Fibroblast of lung (primary cell): Measurements from ENCODE around the gene STAT3. TPM values are rescaled to one million over a fixed set of nuclear protein-coding genes. Genes with fewer than 3 reads are reported as not detected.

Source experiments
- DNase-seq, 2 donors: peaks; one replicate each; pipeline versions ENCODE4 v3.0.0 to v3.0.0-alpha.2; 2010; ENCODE audit warnings: low read depth in 2 of 2
- H2AFZ ChIP-seq: 2 replicates; pipeline ENCODE4 v1.5.1; 2012; ENCODE audit warnings: low read length, control low read depth, inconsistent platforms
- H3K27ac ChIP-seq: 2 replicates; pipeline ENCODE4 v1.5.1; 2011; ENCODE audit warnings: low read length, control low read depth; ENCODE audit not compliant: insufficient read depth
- H3K27me3 ChIP-seq: 2 replicates; pipeline ENCODE4 v1.5.1; 2011; ENCODE audit warnings: mild to moderate bottlenecking, low read length; ENCODE audit not compliant: control insufficient read depth, insufficient read depth
- H3K36me3 ChIP-seq: 2 replicates; pipeline ENCODE4 v1.5.1; 2011; ENCODE audit warnings: low read length; ENCODE audit not compliant: control insufficient read depth, insufficient read depth
- H3K4me1 ChIP-seq: 2 replicates; pipeline ENCODE4 v1.5.1; 2011; ENCODE audit warnings: low read length; ENCODE audit not compliant: control insufficient read depth, insufficient read depth; ENCODE audit errors: extremely low read depth
- H3K4me2 ChIP-seq: 2 replicates; pipeline ENCODE4 v1.5.1; 2011; ENCODE audit warnings: low read length, control low read depth; ENCODE audit not compliant: insufficient read depth; ENCODE audit errors: extremely low read depth
- H3K4me3 ChIP-seq, 4 experiments: fragments of 200-600 bp in 1 of 4; sonication (generic) in 1 of 4; replicated peaks in 1 of 4; 2 replicates each; pipeline ENCODE4 v1.5.1; 2011 to 2016; ENCODE audit warnings: low read length in 4 of 4, low read depth in 3 of 4, mild to moderate bottlenecking in 3 of 4, control low read depth in 2 of 4, inconsistent platforms in 1 of 4, mixed read lengths in 1 of 4; ENCODE audit not compliant: insufficient read depth in 1 of 4; ENCODE audit errors: control extremely low read depth in 1 of 4
- H3K79me2 ChIP-seq: 2 replicates; pipeline ENCODE4 v1.5.1; 2012; ENCODE audit warnings: mild to moderate bottlenecking, low read length, inconsistent platforms; ENCODE audit not compliant: control insufficient read depth, insufficient read depth
- H3K9ac ChIP-seq: 2 replicates; pipeline ENCODE4 v1.5.1; 2011; ENCODE audit warnings: mild to moderate bottlenecking, low read length, control low read depth; ENCODE audit not compliant: insufficient read depth
- H3K9me3 ChIP-seq: 2 replicates; pipeline ENCODE4 v1.5.1; 2012; ENCODE audit warnings: low read depth, low read length; ENCODE audit not compliant: control insufficient read depth, insufficient read depth
- H4K20me1 ChIP-seq: 2 replicates; pipeline ENCODE4 v1.5.1; 2011; ENCODE audit warnings: low read length; ENCODE audit not compliant: control insufficient read depth, insufficient read depth; ENCODE audit errors: extremely low read depth
- CTCF ChIP-seq, 2 donors: IDR thresholded peaks in 1 of 2; conservative IDR thresholded peaks in 1 of 2; 1 replicate in 1 of 2; 2 replicates in 1 of 2; pipeline ENCODE4 v1.5.1; 2011 to 2012; ENCODE audit warnings: low read length in 2 of 2, control low read depth in 1 of 2, inconsistent platforms in 1 of 2, low read depth in 1 of 2, mild to moderate bottlenecking in 1 of 2
- EZH2 ChIP-seq: IDR thresholded peaks from 2 replicates; pipeline ENCODE4 v1.5.1; 2012; ENCODE audit warnings: low read length, control low read depth, mild to moderate bottlenecking; ENCODE audit errors: missing control alignments
- polyA plus RNA-seq, 2 donors: library from polyadenylated mRNA; depleted of rRNA in 1 of 2; stranded (reverse) in 1 of 2; unstranded in 1 of 2; fragments of >200 nt; gene quantifications; 2 replicates each; pipeline ENCODE4 v1.2.1, GENCODE V29; 2011 to 2012; ENCODE audit warnings: missing spikeins in 1 of 2
- total RNA-seq: library from RNA; depleted of rRNA; stranded (reverse); fragments of >200 nt; gene quantifications from 2 replicates; pipeline ENCODE4 v1.2.1, GENCODE V29; 2014

STAT3 gene
- total and polyA plus RNA-seq, 2 donors (not counting 1 experiment from before 2014, with no cell fraction given): 75.0 to 101 TPM

DNA sequence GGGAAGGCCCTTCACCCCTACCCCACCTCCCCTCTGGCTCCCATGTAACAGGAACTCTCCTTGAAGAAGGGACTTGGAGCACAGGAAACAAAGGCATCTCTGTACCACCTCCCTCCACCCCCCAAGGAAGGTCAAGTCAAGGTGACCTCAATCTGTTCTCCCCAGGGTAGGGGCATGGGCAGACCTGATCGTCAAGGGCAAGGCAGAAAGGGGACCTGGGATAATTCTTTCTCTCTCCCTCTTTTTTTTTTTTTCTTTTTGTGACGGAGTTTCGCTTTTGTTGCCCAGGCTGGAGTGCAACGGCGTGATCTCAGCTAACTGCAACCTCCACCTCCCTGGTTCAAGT lies 104.2 kb downstream of the STAT3 start:
- Histone ChIP-seq H3K27ac (no peak overlapping the region), H3K9me3 (no peaks in the 10 kb centered on the region)
- no peak for TF ChIP-seq CTCF (conservative IDR thresholded peaks at IDR 0.05 in 1 of 2, IDR thresholded peaks at IDR 0.05 in 1 of 2; ENCODE audit: low read depth in 1 of 2, low read length in 2 of 2)
- no peak for TF ChIP-seq EZH2

GRCh38 chr17:42283241-42284023 lies 104.8 kb downstream of the STAT3 start:
- H3K27me3 ChIP-seq: no peaks in the 10 kb centered on the region
- no peak overlapping the region for H3K4me3 ChIP-seq
- H3K9me3 ChIP-seq: no peaks in the 10 kb centered on the region
- TF ChIP-seq CTCF (conservative IDR thresholded peaks at IDR 0.05 in 1 of 2, IDR thresholded peaks at IDR 0.05 in 1 of 2; ENCODE audit: low read depth in 1 of 2, low read length in 2 of 2) (no peak), EZH2 (no peak)
- no peaks in the 10 kb centered on the region for H3K79me2 ChIP-seq
- H2AFZ ChIP-seq: no peak overlapping the region
- H3K4me2 ChIP-seq: no peak overlapping the region
- no peaks in the 10 kb centered on the region for H3K4me1 ChIP-seq
- no peaks in the 10 kb centered on the region for H3K36me3 ChIP-seq
- H3K9ac ChIP-seq: no peak overlapping the region
- no peaks in the 10 kb centered on the region for H4K20me1 ChIP-seq
- no peak overlapping the region for H3K27ac ChIP-seq
- no peak for DNase-seq

More for the DNA sequence above, 104.2 kb downstream of the STAT3 start:
- Histone ChIP-seq H3K4me2 (no peak overlapping the region), H2AFZ (no peak overlapping the region), H3K79me2 (no peaks in the 10 kb centered on the region), H3K9ac (no peak overlapping the region), H3K36me3 (no peaks in the 10 kb centered on the region), H3K27me3 (no peaks in the 10 kb centered on the region), H3K4me1 (no peaks in the 10 kb centered on the region), H3K4me3 (no peak overlapping the region), H4K20me1 (no peaks in the 10 kb centered on the region)
- DNase-seq: no peak

- H3K27ac ChIP-seq: no peak overlapping the region
- no peak overlapping the region for H3K4me3 ChIP-seq
- H3K9me3 ChIP-seq: no peaks in the 10 kb centered on the region
- no peaks in the 10 kb centered on the region for H4K20me1 ChIP-seq
- no peaks in the 10 kb centered on the region for H3K36me3 ChIP-seq
- no peaks in the 10 kb centered on the region for H3K27me3 ChIP-seq
- H3K9ac ChIP-seq: no peak overlapping the region
- H3K4me2 ChIP-seq: no peak overlapping the region
- no peak overlapping the region for H2AFZ ChIP-seq
- H3K4me1 ChIP-seq: no peaks in the 10 kb centered on the region
- TF ChIP-seq CTCF (conservative IDR thresholded peaks at IDR 0.05 in 1 of 2, IDR thresholded peaks at IDR 0.05 in 1 of 2; ENCODE audit: low read depth in 1 of 2, low read length in 2 of 2) (no peak), EZH2 (no peak)
- no peaks in the 10 kb centered on the region for H3K79me2 ChIP-seq
- DNase-seq: no peak
Observed at GRCh38 chr17:42282478-42283080, 105.7 kb downstream of the STAT3 start.
